Posterior cingulate gyrus (tissue), 11 donors: ENCODE measurements around the gene FRG2.
A peak's percentile ranks its signal among the peaks of the same experiment; 100 is the strongest.
"Not testable (repeated sequence)": the region's sequence is repeated elsewhere in the genome, so short reads cannot be mapped to it uniquely, and the experiment has no call there.

Experiments
- DNase-seq, 10 donors: peaks; one replicate each; pipeline versions ENCODE4 v3.0.0 to v3.0.0-alpha.2; 2020 to 2021; ENCODE audit warnings: mixed read lengths in 3 of 10
- intact Hi-C: fragments of 100-400 bp; cut with DNase I; formaldehyde crosslinking; loops from one replicate; pipeline ENCODE4 v1.15.1; 2023

The FRG2 gene

DNA sequence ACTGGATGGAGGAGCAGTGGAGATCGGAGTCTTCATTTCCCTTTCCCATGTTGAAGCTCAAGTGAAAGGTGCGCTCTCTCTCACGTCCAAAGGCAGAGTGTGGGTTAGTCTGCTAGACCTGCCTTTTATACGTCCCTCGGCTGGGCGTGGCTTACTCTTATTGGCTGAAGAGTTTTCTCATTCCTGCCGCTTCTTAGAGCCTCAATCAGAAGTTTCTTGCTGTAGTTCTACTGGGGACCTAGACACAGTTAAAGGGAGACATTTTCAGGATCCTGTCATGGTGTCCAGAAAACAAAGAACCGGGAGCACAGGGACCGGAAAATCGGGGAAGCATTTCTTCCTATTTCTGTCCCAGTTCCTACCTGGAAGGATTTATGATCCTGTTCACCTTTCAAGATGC is at the start of gene FRG2:
Gene FRG2, minus strand, starts transcription at position 101 of the 400 bp plus-strand sequence. Its CDS starts 52 bp downstream, at position 49.
- DNase-seq, intact Hi-C loops: not testable (repeated sequence)

GRCh38 chr4:190068351-190068750 is 41.3 kb upstream of the FRG2 start:
- DNase-seq: peak in 4 of 10 donors; percentile 3 to 75 (median 22)

DNA sequence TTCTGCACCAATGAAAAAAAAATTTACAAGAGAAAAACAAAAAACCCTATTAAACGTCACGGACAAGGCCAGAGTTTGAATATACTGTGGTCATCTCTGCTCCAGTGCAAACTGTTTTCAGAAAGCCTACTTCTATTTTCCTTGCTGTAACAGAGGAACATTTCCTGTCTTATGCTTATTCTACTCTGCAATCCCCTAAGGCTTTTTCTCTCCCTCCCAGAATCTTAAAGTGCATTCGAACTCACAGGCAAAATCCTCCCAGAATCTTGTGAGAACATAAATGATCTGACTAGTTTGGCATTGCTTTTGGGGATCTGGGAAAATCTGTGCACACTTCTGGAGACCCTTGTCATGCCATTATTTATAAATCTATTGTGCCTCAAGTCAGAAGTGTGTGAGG is 37.7 kb upstream of the FRG2 start:
- intact Hi-C loops, DNase-seq: not testable (repeated sequence)

More at GRCh38 chr4:190068351-190068750, 41.3 kb upstream of the FRG2 start:
- intact Hi-C loops: not testable (repeated sequence)

DNA sequence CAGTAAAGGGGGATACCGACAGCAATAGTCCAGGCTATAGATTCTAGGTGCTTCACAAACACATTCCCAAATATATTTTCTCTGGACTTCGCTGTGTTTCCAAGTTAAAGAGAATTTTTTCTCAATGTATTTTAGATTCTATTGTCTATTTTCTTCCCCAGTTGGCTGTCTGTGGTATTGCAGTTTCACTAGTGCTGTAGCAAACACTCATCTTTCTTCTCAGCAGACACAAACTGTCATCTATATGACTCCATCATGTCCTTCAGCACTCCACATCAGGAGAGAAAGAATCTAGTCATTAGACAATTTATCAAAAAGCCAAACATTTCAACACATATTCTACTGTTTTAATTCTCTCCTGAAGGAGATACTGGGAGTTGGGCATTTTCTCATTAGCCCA is 37.3 kb upstream of the FRG2 start, which contains the start of gene DBET:
Gene DBET, plus strand, starts transcription at position 161 of the 400 bp plus-strand sequence.
- intact Hi-C loops, DNase-seq: not testable (repeated sequence)

- DNase-seq: peak in 3 of 10 donors; percentile 48 to 72 (median 69)
- intact Hi-C loops: not testable (repeated sequence)
Measured at GRCh38 chr4:190058997-190059396, 31.9 kb upstream of the FRG2 start.

GRCh38 chr4:190049378-190050239 is 22.6 kb upstream of the FRG2 start:
- peak in 3 of 10 donors; percentile 38 to 87 (median 47) for DNase-seq
- intact Hi-C loops: not testable (repeated sequence)

DNA sequence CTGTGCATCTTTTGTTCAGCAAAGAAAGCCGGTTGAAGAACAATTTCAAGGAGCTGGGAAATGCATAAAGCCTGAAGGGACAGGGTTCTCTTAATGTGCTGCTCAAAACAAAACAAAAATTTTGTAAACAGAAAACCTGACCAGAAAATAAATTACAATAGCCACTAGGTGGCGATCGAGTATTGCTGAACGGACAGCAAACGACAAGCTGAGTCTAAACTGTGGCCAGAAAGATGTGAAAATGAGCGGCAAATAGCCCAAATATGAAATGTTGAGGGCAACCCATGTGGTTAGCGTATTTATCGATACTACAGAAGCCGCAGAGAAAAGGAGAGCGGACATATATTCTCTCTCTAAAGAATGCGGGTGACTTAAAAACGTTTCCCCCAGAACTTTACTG is 20.6 kb upstream of the FRG2 start:
- DNase-seq, intact Hi-C loops: not testable (repeated sequence)

- peak in 1 of 10 donors; percentile 51 for DNase-seq
- intact Hi-C loops: not testable (repeated sequence)
Measured at GRCh38 chr4:190040873-190041272, 13.8 kb upstream of the FRG2 start.

DNA sequence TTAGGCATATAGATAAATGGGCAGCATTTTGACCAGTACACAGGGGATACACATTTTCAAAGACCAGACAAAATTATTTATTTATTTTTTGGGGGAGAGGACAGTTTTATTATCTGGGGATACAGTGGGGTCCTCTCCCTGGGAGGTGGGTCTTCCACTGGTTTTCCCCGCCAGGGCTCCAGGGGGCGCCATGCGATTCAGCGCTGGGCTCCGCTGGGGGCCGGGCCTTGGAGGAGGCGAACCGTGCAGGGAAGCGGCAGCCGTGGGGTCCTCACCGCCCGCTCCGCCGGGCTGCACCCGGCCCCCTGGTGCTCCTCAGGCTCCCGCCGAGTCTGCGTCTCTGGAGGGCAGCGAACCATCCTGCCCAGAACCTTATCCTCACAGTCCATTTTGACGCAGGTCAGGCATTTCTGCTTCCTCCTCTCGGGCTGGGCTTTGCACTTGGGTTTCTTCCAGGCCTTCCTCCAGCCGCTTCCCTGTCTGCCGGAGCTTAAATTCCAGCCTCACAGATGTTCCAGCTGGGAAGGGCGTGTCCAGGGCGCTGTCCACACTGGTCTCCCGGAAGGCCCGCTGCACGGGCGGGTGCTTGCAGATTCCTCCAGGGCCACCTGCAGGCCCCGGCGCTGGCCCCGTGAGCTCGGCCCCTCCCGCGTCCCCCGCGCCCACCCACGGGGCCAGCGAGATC is 10.8 kb upstream of the FRG2 start:
- intact Hi-C loops, DNase-seq: not testable (repeated sequence)

GRCh38 chr4:190031264-190031663 is 4.2 kb upstream of the FRG2 start:
- DNase-seq: not testable (repeated sequence)

GRCh38 chr4:190022614-190023281 is 4.3 kb downstream of the FRG2 start:
- intact Hi-C loops: not testable (repeated sequence)
- peak in 3 of 10 donors; percentile 69 to 89 (median 85) for DNase-seq

More at GRCh38 chr4:190031264-190031663, 4.2 kb upstream of the FRG2 start:
- intact Hi-C loops: not testable (repeated sequence)

DNA sequence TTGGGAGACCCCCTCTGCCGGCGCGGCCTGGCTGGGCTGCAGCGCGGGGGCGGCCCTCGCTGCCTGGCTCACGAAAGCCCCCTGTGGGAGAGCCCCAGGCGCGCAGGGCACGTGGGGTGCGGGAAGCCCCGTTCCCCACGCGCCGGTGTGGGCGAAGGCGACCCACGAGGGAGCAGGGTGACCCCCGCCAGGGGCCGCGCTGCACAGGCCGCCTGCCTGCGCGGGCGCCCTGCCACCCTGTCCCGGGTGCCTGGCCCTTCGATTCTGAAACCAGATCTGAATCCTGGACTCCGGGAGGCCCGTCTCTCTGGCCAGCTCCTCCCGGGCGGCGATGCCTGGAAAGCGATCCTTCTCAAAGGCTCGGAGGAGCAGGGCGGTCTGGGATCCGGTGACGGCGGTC is 5.1 kb downstream of the FRG2 start:
- DNase-seq, intact Hi-C loops: not testable (repeated sequence)

- peak in 2 of 10 donors; percentile 67 to 77 for DNase-seq
- intact Hi-C loops: no loop called here
Measured at GRCh38 chr4:190020790-190021717, 6.0 kb downstream of the FRG2 start.

DNA sequence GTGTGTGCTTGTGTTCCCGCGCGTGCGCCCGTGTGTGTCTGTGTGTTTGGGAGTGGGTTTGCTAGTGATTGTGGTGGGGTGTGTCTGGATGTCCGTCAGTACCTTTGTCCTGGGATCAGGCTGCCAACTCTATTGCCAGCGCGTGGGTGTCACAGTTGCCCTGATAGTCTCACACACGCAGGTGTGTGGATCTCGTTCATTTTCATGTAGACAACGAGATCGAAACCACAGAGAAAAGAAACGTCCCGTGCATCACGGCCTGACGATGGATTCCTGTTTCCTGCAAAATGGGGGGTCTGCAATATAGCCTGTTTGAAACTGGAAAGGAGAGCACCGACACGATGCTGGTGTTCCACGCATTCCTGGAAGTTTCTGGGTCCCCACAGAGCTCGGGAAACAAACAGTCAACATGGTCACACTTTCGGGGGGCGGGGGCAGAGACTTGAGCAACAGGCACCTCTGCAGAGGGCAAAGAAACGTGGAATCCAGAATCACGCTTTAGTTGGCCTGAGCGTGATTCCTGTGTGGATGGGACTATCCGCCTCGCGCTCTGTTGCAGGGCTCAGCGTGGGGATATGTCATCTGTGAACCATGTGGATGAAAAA is 7.1 kb downstream of the FRG2 start:
- DNase-seq, intact Hi-C loops: not testable (repeated sequence)

GRCh38 chr4:190019023-190019858 is 7.8 kb downstream of the FRG2 start:
- intact Hi-C loops: no loop called here
- DNase-seq: peak in 2 of 10 donors; percentile 61 to 70

DNA sequence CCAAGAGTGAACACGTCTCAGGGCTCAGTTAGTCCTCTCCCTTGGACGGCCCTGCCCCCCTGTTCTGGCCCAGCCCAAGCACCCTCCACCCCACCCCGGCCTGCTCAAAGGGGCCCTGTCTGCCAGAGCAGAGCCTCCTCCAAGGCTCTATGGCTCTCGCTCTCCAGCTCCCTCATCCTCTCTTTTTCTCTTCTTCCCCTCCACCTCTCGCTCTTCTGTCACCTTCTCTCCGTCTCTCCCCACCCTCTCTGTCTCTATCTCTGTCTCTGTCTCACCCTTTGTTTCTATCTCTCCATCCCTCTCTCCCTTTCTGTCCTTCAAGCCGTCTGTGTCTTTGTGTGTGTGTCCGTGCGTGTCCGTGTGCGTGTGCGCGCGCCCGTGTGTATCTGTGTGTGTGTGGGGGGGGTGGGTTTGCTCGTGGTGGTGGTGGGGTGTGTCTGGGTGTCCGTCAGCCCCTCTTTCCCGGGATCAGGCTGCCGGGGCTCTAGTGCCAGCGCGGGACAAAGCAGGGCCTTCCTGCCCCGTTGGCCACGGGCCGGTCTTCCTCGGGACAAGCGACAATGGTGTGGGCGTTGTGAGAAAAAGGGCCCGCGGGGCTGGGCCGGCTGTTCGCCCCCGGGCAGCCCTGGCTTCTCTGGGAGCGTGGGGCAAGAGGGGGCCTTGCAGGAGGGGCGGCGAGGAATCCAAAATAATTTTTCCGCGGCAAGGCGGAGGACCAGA is 8.7 kb downstream of the FRG2 start:
- intact Hi-C loops: no loop called here
- DNase-seq: peak in 1 of 10 donors; percentile 83
